K562 (cell line): ENCODE results near the gene DHX40. TPM values are rescaled to one million over a fixed set of nuclear protein-coding genes. Genes with fewer than 3 reads are reported as not detected.
A peak's percentile ranks its signal among the peaks of the same experiment; 100 is the strongest.

Source experiments
- CC2D1A ChIP-seq: fragments of 450-650 bp; IDR thresholded peaks from 2 replicates; pipeline ENCODE4 v1.6.1; 2017; ENCODE audit warnings: mild to moderate bottlenecking
- DMBX1 ChIP-seq: fragments of 250-450 bp; sonication (Bioruptor Pico); IDR thresholded peaks from 2 replicates; pipeline ENCODE4 v1.8.0; 2022; ENCODE audit warnings: inconsistent platforms, mild to moderate bottlenecking, moderate library complexity, borderline replicate concordance
- KDM5B ChIP-seq: fragments of 200-600 bp; sonication (generic); IDR thresholded peaks from 2 replicates; pipeline ENCODE4 v1.6.1; 2012; ENCODE audit warnings: low read depth, mild to moderate bottlenecking, moderate library complexity, low read length, control low read depth, inconsistent platforms; ENCODE audit not compliant: insufficient replicate concordance
- KLF13 ChIP-seq: fragments of 450-650 bp; IDR thresholded peaks from 2 replicates; pipeline ENCODE4 v1.6.1; 2016; ENCODE audit warnings: missing genetic modification characterization, low read depth, mild to moderate bottlenecking, missing compliant biosample characterization, moderate library complexity, borderline replicate concordance
- KLF6 ChIP-seq: fragments of 250-450 bp; sonication (Bioruptor Pico); IDR thresholded peaks from 2 replicates; pipeline ENCODE4 v1.4.0; 2020; ENCODE audit warnings: mild to moderate bottlenecking, moderate library complexity, borderline replicate concordance
- MEF2D ChIP-seq: conservative IDR thresholded peaks from 2 replicates; pipeline ENCODE4 v1.6.1; 2016; ENCODE audit warnings: low read depth, missing genetic modification characterization, missing compliant biosample characterization
- ZFX ChIP-seq: sonication (generic); formaldehyde crosslinking; IDR thresholded peaks from 2 replicates; pipeline ENCODE4 v1.8.0; 2022; ENCODE audit warnings: mild to moderate bottlenecking, missing genetic modification reagents, moderate library complexity
- ZNF146 ChIP-seq: IDR thresholded peaks from one replicate; pipeline ENCODE4 v1.6.1; 2018; ENCODE audit warnings: missing compliant biosample characterization; ENCODE audit not compliant: unreplicated experiment
- ZNF592 ChIP-seq: fragments of 450-650 bp; IDR thresholded peaks from 2 replicates; pipeline ENCODE4 v1.6.1; 2017; ENCODE audit warnings: antibody characterized with exemption, mild to moderate bottlenecking
- ZNF717 ChIP-seq: fragments of 250-450 bp; sonication (Bioruptor Pico); IDR thresholded peaks from 2 replicates; pipeline ENCODE4 v1.5.0; 2021
- polyA plus RNA-seq, 8 experiments: library from polyadenylated mRNA; depleted of rRNA in 4 of 8; stranded (reverse) in 5 of 8; unstranded in 3 of 8; fragments of >200 nt; fragmentation: Nextera tagmentation in 2 of 8; fragmentation: Illumina TruSeq in 1 of 8; extraction: Ambion mirVana in 2 of 8; extraction: Trizol in 1 of 8; gene quantifications; 2 replicates each; pipeline versions ENCODE4 v1.2.1 to v1.2.3, GENCODE V29; 2011 to 2014; ENCODE audit warnings: inconsistent platforms in 1 of 8, missing spikeins in 1 of 8
- total RNA-seq, 7 experiments: library from RNA; depleted of rRNA in 6 of 7; stranded (reverse); fragments of >200 nt in 6 of 7; fragmentation: Illumina TruSeq in 2 of 7; extraction: Trizol in 2 of 7; gene quantifications; 2 replicates each; pipeline versions ENCODE4 v1.2.1 to v1.2.3, GENCODE V29; 2011 to 2021; ENCODE audit warnings: low replicate concordance in 1 of 7
- TF ChIP-seq, protein P1 (sequence below), 2 experiments: fragments of 450-650 bp; IDR thresholded peaks; 2 replicates each; pipeline ENCODE4 v1.6.1; 2016
- TF ChIP-seq, protein P2 (sequence below), 2 experiments: fragments of 450-650 bp; IDR thresholded peaks; 2 replicates each; pipeline ENCODE4 v1.6.1; 2016; ENCODE audit warnings: mild to moderate bottlenecking in 2 of 2, borderline replicate concordance in 1 of 2, low read depth in 1 of 2, moderate library complexity in 1 of 2

The DHX40 gene
- total and polyA plus RNA-seq, 9 of the 15 experiments (the other 6 are each of a cell fraction or from before 2014, with no cell fraction given) = 7.2 to 38.6 (median 18.7) TPM

DNA sequence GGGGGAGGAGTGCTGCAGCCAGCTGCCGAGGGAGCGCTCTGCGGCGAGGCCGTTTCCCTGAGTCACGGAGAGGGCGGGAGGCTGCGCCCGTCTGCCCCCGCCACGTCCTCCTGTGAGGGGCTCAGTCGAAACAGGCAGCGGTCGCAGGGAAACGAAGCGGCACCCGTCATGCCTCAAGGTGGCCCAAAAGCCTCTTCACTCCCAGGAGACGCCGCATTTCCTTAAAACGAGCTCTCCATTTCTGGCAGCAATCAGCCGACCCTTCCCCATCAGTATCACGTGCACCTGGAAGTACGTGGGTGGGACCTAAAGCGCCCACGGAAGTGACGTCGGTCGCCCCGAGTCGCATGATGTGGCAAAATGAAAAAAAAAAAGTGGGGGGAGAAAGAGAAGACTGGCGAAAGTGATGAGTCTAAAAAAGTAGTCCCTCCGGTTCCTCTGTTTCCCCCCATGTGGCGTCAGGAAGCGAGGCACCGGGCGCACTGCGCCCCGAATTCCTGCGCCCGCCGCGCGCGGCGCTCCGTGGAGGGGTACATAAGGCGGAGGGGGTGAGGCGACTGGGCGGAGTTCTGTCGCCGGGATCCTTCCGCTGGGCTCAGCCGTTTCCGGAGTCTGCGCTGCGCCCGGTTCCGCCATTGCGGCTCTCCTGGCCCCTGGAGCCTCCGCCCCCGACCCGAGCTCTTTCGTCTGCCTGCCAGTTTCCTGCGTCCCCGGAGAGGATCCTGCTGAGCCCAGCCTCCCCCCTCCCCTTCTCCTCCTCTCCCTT is 54.1 kb downstream of the DHX40 start, which contains the start of gene CLTC (continued):
- TF ChIP-seq, protein P1, sequence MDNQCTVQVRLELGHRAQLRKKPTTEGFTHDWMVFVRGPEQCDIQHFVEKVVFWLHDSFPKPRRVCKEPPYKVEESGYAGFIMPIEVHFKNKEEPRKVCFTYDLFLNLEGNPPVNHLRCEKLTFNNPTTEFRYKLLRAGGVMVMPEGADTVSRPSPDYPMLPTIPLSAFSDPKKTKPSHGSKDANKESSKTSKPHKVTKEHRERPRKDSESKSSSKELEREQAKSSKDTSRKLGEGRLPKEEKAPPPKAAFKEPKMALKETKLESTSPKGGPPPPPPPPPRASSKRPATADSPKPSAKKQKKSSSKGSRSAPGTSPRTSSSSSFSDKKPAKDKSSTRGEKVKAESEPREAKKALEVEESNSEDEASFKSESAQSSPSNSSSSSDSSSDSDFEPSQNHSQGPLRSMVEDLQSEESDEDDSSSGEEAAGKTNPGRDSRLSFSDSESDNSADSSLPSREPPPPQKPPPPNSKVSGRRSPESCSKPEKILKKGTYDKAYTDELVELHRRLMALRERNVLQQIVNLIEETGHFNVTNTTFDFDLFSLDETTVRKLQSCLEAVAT (IDR thresholded peaks at IDR 0.05) = peak in 1 of 2 experiments; percentile 71; a peak in 2 of 4 replicates
- TF ChIP-seq MEF2D (tag) (peak; percentile 59; the same call in 1 of the 2 replicates), KLF13 (tag) (peak; percentile 67; the same call in 1 of the 2 replicates), CC2D1A (peak; percentile 41; the same call in 1 of the 2 replicates), ZNF146 (CRISPR knock-in tag) (no peak), KDM5B (peak; percentile 75), DMBX1 (CRISPR knock-in tag) (peak; percentile 57; the same call in 1 of the 2 replicates), ZFX (CRISPR knock-in tag) (peak; percentile 68), ZNF717 (no peak), KLF6 (CRISPR knock-in tag) (peak; percentile 87), ZNF592 (no peak; the same call in 1 of the 2 replicates)
- TF ChIP-seq, protein P2, sequence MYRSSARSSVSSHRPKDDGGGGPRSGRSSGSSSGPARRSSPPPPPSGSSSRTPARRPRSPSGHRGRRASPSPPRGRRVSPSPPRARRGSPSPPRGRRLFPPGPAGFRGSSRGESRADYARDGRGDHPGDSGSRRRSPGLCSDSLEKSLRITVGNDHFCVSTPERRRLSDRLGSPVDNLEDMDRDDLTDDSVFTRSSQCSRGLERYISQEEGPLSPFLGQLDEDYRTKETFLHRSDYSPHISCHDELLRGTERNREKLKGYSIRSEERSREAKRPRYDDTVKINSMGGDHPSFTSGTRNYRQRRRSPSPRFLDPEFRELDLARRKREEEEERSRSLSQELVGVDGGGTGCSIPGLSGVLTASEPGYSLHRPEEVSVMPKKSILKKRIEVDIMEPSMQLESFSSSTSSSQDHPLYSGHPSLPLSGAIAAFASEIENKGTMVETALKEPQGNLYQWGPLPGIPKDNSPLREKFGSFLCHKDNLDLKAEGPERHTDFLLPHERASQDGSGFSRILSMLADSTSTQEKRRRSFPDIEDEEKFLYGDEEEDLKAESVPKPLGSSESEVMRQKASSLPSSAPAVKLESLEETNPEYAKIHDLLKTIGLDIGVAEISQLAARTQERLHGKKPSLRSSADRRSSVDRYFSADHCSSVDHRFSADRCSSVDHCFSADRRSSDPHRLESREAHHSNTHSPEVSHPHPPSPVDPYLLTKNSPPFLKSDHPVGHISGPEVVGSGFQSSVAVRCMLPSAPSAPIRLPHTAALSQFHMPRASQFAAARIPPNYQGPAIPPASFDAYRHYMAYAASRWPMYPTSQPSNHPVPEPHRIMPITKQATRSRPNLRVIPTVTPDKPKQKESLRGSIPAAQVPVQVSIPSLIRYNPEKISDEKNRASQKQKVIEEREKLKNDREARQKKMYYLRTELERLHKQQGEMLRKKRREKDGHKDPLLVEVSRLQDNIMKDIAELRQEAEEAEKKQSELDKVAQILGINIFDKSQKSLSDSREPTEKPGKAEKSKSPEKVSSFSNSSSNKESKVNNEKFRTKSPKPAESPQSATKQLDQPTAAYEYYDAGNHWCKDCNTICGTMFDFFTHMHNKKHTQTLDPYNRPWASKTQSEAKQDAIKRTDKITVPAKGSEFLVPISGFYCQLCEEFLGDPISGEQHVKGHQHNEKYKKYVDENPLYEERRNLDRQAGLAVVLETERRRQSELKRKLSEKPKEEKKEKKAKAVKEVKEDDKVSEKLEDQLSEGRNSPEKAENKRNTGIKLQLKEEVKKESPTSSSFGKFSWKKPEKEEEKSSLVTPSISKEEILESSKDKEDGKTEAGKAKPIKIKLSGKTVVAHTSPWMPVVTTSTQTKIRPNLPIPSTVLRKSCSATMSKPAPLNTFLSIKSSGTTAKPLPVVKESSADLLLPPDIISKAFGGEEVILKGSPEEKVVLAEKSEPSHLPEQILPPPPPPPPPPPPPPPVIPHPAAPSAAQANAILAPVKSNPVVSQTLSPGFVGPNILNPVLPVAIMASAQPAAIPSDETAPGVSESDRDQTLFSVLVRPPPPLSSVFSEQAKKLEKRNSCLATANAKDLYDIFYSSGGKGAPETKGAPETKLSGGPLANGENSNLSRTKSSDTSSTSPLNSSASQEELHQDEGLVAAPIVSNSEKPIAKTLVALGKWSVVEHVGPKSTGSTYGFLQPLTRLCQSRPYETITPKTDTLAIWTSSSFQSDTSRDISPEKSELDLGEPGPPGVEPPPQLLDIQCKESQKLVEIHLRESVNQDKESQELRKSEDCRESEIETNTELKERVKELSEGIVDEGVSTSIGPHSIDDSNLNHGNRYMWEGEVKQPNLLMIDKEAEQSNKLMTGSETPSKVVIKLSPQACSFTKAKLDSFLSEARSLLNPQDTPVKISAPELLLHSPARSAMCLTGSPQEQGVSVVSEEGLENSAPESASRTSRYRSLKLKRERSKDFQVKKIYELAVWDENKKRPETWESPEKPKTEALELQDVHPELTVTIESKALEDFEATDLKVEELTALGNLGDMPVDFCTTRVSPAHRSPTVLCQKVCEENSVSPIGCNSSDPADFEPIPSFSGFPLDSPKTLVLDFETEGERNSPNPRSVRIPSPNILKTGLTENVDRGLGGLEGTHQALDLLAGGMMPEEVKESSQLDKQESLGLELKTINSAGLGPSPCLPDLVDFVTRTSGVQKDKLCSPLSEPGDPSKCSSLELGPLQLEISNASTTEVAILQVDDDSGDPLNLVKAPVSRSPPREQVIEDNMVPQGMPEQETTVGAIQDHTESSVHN (IDR thresholded peaks at IDR 0.05; ENCODE audit: borderline replicate concordance in 1 of 2, low read depth in 1 of 2) = peak in 1 of 2 experiments; percentile 88; a peak in 2 of 4 replicates
